ENCODE data around the gene ZNF79. TPM values are rescaled to one million over a fixed set of nuclear protein-coding genes. Genes with fewer than 3 reads are reported as not detected.

Gene ZNF79
- total and polyA plus RNA-seq, 9 of the 15 experiments (the other 6 are each of a cell fraction or from before 2014, with no cell fraction given) = 0.62 to 7.0 (median 4.1) TPM

GRCh38 chr9:127404631-127405030 lies 19.6 kb upstream of the ZNF79 start (continued):
- TF ChIP-seq, protein P1, sequence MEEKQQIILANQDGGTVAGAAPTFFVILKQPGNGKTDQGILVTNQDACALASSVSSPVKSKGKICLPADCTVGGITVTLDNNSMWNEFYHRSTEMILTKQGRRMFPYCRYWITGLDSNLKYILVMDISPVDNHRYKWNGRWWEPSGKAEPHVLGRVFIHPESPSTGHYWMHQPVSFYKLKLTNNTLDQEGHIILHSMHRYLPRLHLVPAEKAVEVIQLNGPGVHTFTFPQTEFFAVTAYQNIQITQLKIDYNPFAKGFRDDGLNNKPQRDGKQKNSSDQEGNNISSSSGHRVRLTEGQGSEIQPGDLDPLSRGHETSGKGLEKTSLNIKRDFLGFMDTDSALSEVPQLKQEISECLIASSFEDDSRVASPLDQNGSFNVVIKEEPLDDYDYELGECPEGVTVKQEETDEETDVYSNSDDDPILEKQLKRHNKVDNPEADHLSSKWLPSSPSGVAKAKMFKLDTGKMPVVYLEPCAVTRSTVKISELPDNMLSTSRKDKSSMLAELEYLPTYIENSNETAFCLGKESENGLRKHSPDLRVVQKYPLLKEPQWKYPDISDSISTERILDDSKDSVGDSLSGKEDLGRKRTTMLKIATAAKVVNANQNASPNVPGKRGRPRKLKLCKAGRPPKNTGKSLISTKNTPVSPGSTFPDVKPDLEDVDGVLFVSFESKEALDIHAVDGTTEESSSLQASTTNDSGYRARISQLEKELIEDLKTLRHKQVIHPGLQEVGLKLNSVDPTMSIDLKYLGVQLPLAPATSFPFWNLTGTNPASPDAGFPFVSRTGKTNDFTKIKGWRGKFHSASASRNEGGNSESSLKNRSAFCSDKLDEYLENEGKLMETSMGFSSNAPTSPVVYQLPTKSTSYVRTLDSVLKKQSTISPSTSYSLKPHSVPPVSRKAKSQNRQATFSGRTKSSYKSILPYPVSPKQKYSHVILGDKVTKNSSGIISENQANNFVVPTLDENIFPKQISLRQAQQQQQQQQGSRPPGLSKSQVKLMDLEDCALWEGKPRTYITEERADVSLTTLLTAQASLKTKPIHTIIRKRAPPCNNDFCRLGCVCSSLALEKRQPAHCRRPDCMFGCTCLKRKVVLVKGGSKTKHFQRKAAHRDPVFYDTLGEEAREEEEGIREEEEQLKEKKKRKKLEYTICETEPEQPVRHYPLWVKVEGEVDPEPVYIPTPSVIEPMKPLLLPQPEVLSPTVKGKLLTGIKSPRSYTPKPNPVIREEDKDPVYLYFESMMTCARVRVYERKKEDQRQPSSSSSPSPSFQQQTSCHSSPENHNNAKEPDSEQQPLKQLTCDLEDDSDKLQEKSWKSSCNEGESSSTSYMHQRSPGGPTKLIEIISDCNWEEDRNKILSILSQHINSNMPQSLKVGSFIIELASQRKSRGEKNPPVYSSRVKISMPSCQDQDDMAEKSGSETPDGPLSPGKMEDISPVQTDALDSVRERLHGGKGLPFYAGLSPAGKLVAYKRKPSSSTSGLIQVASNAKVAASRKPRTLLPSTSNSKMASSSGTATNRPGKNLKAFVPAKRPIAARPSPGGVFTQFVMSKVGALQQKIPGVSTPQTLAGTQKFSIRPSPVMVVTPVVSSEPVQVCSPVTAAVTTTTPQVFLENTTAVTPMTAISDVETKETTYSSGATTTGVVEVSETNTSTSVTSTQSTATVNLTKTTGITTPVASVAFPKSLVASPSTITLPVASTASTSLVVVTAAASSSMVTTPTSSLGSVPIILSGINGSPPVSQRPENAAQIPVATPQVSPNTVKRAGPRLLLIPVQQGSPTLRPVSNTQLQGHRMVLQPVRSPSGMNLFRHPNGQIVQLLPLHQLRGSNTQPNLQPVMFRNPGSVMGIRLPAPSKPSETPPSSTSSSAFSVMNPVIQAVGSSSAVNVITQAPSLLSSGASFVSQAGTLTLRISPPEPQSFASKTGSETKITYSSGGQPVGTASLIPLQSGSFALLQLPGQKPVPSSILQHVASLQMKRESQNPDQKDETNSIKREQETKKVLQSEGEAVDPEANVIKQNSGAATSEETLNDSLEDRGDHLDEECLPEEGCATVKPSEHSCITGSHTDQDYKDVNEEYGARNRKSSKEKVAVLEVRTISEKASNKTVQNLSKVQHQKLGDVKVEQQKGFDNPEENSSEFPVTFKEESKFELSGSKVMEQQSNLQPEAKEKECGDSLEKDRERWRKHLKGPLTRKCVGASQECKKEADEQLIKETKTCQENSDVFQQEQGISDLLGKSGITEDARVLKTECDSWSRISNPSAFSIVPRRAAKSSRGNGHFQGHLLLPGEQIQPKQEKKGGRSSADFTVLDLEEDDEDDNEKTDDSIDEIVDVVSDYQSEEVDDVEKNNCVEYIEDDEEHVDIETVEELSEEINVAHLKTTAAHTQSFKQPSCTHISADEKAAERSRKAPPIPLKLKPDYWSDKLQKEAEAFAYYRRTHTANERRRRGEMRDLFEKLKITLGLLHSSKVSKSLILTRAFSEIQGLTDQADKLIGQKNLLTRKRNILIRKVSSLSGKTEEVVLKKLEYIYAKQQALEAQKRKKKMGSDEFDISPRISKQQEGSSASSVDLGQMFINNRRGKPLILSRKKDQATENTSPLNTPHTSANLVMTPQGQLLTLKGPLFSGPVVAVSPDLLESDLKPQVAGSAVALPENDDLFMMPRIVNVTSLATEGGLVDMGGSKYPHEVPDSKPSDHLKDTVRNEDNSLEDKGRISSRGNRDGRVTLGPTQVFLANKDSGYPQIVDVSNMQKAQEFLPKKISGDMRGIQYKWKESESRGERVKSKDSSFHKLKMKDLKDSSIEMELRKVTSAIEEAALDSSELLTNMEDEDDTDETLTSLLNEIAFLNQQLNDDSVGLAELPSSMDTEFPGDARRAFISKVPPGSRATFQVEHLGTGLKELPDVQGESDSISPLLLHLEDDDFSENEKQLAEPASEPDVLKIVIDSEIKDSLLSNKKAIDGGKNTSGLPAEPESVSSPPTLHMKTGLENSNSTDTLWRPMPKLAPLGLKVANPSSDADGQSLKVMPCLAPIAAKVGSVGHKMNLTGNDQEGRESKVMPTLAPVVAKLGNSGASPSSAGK (IDR thresholded peaks at IDR 0.05) = no peak
- no peak for TF ChIP-seq ZNF165 (CRISPR knock-in tag; IDR thresholded peaks at IDR 0.05; ENCODE audit: borderline replicate concordance)
- no peak for TF ChIP-seq ZMIZ1 (IDR thresholded peaks at IDR 0.05; ENCODE audit: low read depth in 2 of 2, low read length in 2 of 2)
